ENCODE measurements around the gene TP53RK.

The TP53RK gene

GRCh38 chr20:46706242-46706641 lies 17.0 kb upstream of the TP53RK start:
- no peak for DNase-seq

GRCh38 chr20:46705378-46705729 lies 16.1 kb upstream of the TP53RK start:
- DNase-seq: no peak

GRCh38 chr20:46704714-46705377 lies 15.6 kb upstream of the TP53RK start:
- no peak for DNase-seq

DNA sequence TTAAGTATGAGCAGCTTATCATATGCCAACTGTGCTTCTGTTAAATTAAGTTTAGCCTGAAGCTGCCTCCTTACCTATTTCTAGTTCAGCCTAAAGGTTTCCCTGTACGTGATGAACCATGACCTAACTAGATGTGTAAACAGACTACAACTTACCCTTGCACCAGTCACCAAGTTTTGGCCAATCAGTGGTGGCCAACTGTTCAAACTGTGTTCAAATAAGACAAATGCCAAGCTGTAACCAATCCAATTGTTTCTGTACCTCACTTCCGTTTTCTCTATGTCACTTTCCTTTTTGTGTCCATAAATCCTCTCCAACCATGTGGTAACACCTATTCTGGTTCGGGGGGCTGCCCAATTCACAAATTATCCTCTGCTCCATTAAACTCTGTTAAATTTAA lies 14.2 kb upstream of the TP53RK start:
- DNase-seq: no peak

DNA sequence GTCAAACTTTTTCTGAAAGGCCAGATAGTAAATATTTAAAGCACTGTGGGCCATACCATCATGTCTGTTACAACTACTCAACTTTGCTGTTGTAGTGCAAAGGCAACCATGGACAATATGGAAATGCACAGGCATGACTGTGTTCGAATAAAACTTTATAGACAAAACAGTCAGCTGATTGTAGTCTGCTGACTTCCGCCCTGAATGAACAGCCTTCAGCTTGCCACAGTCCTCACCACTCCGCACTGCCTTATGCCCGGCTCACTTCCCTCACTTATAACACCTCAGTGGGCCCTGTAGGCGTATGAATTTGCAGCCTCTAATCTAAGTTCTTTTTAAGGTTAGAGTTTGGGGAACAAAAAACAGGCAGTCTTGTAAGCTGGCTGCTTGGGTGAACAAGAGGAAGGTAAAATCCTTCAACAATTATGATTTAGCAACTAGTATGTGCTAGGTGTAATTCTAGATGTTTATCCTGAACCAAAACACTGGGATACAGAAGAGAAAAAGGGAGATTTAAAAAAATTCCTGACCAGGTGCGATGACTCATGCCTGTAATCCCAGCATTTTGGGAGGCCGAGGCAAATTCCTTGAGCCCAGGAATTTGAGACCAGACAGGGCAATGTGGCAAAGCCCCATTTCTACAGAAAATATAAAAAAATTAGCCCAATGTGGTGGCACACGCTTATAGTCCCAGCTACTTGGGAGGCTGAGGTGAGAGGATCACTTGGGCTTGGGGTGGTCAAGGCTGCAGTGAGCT lies 13.4 kb upstream of the TP53RK start:
- DNase-seq: no peak

DNA sequence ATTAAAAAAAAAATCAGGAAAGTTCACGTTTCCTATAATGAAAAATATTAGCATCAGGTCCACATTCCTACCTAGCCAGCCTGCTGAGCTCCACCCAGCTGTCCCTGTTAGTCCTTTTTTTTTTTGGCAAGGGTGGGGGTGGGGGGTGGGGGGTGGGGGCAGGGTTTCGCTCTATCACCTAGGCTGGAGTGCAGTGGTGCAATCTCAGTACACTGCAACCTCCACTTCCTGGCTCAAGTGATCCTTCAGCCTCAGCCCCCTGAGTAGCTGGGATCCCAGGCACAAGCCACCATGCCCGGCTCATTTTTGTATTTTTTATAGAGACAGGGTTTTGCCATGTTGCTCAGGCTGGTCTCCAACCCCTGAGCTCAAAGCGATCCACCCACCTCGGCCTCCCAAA lies 12.7 kb upstream of the TP53RK start:
- no peak for DNase-seq

DNA sequence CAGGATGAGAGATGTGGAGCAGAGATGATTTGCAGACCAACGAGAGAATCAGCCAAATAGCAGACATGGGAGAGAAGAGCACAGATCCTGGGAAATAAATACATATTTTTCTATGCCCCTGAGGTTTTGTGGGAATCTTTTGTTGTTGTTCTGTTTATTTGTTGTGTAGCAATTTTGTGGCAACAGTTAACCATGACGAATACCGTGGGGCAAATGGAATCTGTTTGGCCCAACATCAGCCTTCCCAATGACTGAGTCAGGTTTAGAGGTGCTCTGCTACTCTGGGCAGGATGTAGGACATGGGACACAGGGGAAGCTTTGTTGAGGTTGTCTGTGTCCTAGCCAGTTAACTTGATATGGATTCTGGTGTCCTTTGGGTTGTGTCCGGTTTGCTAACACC lies 12.3 kb upstream of the TP53RK start:
- no peak for DNase-seq

DNA sequence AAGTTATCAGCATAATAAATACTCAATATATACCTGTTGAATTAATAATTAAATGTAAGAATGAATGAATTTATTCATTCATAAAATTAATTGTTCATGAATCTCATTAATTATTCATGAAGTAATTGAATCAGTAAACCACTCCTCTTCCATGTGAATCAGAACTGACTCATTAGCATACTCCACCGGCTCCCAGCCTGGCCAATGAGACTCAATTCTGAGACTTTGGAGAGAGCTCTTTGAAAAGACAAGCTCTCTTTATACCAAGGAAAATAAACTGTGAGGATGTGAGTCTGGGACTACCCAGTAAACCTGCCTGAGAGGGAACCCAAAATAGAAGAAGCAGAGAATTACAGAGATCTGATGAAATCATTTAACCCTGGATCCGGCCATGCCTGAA lies 11.8 kb upstream of the TP53RK start:
- no peak for DNase-seq

GRCh38 chr20:46700481-46700880 lies 11.2 kb upstream of the TP53RK start:
- DNase-seq: no peak

GRCh38 chr20:46699651-46700359 lies 10.6 kb upstream of the TP53RK start:
- no peak for DNase-seq

- DNase-seq: no peak
These were observed 9.5 kb upstream of the TP53RK start for GRCh38 chr20:46698788-46699187.

- DNase-seq: no peak
These were observed 7.6 kb upstream of the TP53RK start for GRCh38 chr20:46696791-46697279.

- no peak for DNase-seq
These were observed 6.6 kb upstream of the TP53RK start for GRCh38 chr20:46695892-46696291.

DNA sequence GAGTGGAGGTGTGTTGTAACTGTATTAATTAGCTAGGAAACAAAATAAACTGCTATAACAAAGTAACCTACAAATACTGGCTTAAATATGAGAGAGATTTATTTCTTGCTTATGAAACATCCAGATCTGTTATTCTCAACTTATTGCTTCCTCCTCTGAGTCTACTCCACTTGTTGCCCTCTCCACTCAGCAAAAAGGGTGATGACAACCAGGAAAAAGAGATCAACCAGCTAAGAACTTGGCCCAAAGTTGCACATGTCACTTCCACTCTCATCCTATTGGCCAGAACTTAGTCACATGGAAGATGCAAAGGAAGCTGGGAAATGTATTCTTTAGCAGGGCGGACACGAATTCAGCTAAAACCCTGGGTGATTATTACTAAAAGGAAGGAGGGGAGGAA lies 5.2 kb upstream of the TP53RK start:
- peak in 1 of 5 experiments; percentile 37 for DNase-seq

DNA sequence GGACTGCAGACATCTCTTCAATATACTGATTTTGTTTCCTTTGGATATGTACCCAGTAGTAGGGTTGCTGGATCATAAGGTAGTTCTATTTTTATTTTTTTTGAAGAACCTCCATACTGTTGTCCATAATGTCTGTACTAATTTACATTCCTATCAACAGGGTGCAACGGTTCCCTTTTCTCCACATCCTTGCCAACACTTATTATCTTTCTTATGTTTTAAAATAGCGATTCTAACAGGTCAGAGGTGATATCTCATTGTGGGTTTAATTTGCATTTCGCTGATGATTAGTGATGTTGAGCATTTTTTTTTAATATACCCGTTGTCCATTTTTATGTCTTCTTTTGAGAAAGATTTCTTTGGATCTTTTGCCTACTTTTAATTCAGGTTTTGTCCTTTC lies 2.0 kb upstream of the TP53RK start:
- DNase-seq: no peak

- no peak for DNase-seq
These were observed 1.2 kb upstream of the TP53RK start for GRCh38 chr20:46690219-46691106.

DNA sequence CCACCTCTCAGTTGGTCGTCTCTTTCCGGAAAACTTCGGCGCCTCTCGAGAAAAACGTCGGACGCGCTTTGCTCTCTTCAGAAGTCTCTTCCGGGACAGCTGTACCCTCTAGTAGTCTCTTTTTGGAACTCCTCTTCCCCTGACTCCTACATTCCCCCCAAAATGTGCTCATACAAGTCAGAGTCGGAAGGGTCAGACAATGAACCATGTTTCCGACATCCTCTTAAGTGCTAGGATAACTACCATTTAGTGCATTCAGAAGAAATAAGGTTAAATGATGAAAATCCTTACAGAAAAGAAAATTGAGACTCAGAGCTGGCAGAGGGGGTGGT lies 476 bp upstream of the TP53RK start:
- no peak for DNase-seq

GRCh38 chr20:46688151-46689081 lies 828 bp downstream of the TP53RK start:
- no peak for DNase-seq

GRCh38 chr20:46683939-46684750 lies 5.1 kb downstream of the TP53RK start:
- no peak for DNase-seq

- DNase-seq: no peak
These were observed 5.6 kb downstream of the TP53RK start for GRCh38 chr20:46683668-46683938.

- no peak for DNase-seq
These were observed 6.1 kb downstream of the TP53RK start for GRCh38 chr20:46683011-46683667.
